ENCODE results near the gene ADCY9. TPM values are rescaled to one million over a fixed set of nuclear protein-coding genes. Genes with fewer than 3 reads are reported as not detected.

The ADCY9 gene
- total RNA-seq, 1 experiment from 2014 or later, result 14.2 TPM

DNA sequence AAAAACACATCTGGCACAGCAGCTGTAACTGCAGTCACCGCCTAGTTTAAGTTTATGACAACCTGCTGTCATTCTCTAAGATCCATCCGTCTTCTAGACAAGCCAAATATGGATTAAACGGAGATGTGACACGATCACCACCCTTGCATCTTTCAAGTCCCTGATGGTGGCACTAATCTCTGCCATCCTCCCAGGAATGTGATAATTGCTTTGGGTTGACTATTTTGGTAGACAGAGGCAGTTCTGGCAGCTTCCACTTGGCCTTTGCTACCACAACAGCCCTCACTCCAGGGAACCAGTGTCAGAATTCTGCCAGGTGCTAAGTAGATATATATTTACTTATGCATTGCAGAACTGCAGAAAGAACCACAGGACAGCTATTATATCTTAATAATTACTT, 81.3 kb downstream of the ADCY9 start:
- Mint-ChIP-seq H3K9me3 (ENCODE audit: unreplicated experiment) (no peaks in the 10 kb centered on the region), H3K27ac (ENCODE audit: low read depth, unreplicated experiment) (no peak overlapping the region), H3K4me3 (ENCODE audit: unreplicated experiment) (no peak overlapping the region), H3K36me3 (ENCODE audit: insufficient read depth, unreplicated experiment) (peaks cover 5% of the 10 kb centered on the region), H3K27me3 (ENCODE audit: insufficient read depth, unreplicated experiment) (no peaks in the 10 kb centered on the region), H3K4me1 (ENCODE audit: insufficient read depth, unreplicated experiment) (no peaks in the 10 kb centered on the region)
- no peak for DNase-seq (ENCODE audit: unreplicated experiment)
- no TSS peak for BruUV-seq (replicated peaks)
- CTCF ChIA-PET, result no interaction called here
- POLR2A ChIA-PET, result interaction anchor here (1.5 to 2.0 kb wide), 2 partner anchors 14 to 19 kb away, joined by 4 to 8 read pairs; no protein-coding TSS in a partner anchor
- TF ChIP-seq, protein P1, sequence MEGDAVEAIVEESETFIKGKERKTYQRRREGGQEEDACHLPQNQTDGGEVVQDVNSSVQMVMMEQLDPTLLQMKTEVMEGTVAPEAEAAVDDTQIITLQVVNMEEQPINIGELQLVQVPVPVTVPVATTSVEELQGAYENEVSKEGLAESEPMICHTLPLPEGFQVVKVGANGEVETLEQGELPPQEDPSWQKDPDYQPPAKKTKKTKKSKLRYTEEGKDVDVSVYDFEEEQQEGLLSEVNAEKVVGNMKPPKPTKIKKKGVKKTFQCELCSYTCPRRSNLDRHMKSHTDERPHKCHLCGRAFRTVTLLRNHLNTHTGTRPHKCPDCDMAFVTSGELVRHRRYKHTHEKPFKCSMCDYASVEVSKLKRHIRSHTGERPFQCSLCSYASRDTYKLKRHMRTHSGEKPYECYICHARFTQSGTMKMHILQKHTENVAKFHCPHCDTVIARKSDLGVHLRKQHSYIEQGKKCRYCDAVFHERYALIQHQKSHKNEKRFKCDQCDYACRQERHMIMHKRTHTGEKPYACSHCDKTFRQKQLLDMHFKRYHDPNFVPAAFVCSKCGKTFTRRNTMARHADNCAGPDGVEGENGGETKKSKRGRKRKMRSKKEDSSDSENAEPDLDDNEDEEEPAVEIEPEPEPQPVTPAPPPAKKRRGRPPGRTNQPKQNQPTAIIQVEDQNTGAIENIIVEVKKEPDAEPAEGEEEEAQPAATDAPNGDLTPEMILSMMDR (IDR thresholded peaks at IDR 0.05; ENCODE audit: unreplicated experiment), result no peak
- intact Hi-C loops (cut with micrococcal nuclease), result no loop called here

DNA sequence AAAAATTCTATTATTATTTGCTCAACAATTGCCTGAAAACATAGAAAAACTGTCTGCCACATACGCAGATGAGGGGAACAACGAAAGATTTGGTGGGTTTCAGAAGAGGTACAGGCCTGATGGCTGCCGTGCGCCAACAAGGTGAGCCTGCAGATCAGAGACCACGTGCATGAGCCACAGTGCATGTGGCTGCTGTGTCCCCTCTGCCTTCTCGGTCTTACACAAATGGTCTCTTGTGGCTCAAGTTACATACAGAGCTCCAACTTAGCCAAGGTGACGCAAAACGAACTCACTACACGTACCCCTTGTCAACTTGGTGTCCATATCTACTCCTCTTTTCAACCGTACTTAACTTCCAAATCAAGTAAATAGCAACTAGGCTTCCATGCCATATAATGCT, 82.3 kb downstream of the ADCY9 start:
- intact Hi-C loops (cut with micrococcal nuclease), result no loop called here
- H3K9me3 Mint-ChIP-seq (ENCODE audit: unreplicated experiment), result no peaks in the 10 kb centered on the region
- CTCF ChIA-PET, result interaction anchor here (0.6 kb wide), 2 partner anchors 13 to 57 kb away, joined by 3 to 5 read pairs; no protein-coding TSS in a partner anchor
- H3K27ac Mint-ChIP-seq (ENCODE audit: low read depth, unreplicated experiment), result no peak overlapping the region
- no peaks in the 10 kb centered on the region for H3K4me1 Mint-ChIP-seq (ENCODE audit: insufficient read depth, unreplicated experiment)
- TF ChIP-seq, protein P1 (IDR thresholded peaks at IDR 0.05; ENCODE audit: unreplicated experiment), result no peak
- no peak for DNase-seq (ENCODE audit: unreplicated experiment)
- H3K36me3 Mint-ChIP-seq (ENCODE audit: insufficient read depth, unreplicated experiment), result peaks cover 7% of the 10 kb centered on the region
- no peak overlapping the region for H3K4me3 Mint-ChIP-seq (ENCODE audit: unreplicated experiment)
- H3K27me3 Mint-ChIP-seq (ENCODE audit: insufficient read depth, unreplicated experiment), result no peaks in the 10 kb centered on the region
- BruUV-seq (replicated peaks), result no TSS peak
- POLR2A ChIA-PET, result interaction anchor here (2.0 kb wide), 1 partner anchor 20 kb away, joined by 8 read pairs; no protein-coding TSS in a partner anchor

DNA sequence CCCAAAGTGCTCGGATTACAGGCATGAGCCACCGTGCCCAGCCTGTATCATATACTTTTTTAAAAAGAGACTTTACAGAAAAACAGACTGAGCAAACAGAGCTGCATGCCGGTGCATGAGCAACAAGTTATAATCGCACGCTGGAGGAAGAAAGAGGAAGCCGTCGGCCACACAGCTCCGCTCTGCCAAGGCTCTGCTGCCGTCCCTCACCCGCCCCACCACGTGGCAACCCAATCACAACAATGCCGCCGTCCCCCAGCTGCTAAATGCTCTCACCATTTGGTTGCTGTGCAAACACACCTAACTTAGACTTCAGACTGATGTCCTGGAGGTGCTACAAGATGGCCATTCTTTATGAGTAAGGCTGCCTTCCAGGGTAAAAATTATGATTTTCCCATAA, 83.5 kb downstream of the ADCY9 start:
- Mint-ChIP-seq H3K27ac (ENCODE audit: low read depth, unreplicated experiment) (no peak overlapping the region), H3K9me3 (ENCODE audit: unreplicated experiment) (no peaks in the 10 kb centered on the region), H3K36me3 (ENCODE audit: insufficient read depth, unreplicated experiment) (peaks cover 13% of the 10 kb centered on the region), H3K4me3 (ENCODE audit: unreplicated experiment) (no peak overlapping the region), H3K4me1 (ENCODE audit: insufficient read depth, unreplicated experiment) (no peaks in the 10 kb centered on the region), H3K27me3 (ENCODE audit: insufficient read depth, unreplicated experiment) (no peaks in the 10 kb centered on the region)
- POLR2A ChIA-PET, result interaction anchor here (0.7 kb wide), 1 partner anchor 302 kb away, joined by 3 read pairs; no protein-coding TSS in a partner anchor
- BruUV-seq (replicated peaks), result no TSS peak
- TF ChIP-seq, protein P1 (IDR thresholded peaks at IDR 0.05; ENCODE audit: unreplicated experiment), result no peak
- no peak for DNase-seq (ENCODE audit: unreplicated experiment)
- CTCF ChIA-PET, result interaction anchor here (0.6 kb wide), 2 partner anchors 93 to 472 kb away, joined by 3 to 4 read pairs; no protein-coding TSS in a partner anchor
- intact Hi-C loops (cut with micrococcal nuclease), result no loop called here

DNA sequence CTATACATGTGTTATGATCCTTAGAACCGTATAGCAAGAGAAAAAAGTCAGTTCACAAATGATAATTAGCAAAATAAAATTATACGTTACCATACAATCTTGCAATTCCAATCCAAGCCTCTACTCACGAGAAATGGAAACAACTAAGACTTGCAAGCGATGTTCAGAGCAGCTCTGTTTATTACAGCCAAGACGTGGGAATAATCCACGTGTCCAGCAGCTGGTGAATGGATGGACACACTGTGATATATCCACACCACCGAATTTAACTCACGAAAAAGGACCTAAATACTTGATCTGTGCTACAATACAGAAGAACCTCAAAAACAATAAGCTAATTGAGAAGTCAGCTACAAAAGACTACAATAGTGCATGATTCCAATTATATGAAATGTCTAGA, 88.1 kb downstream of the ADCY9 start:
- POLR2A ChIA-PET, result no interaction called here
- BruUV-seq (replicated peaks), result no TSS peak

More for the DNA sequence above, 88.1 kb downstream of the ADCY9 start:
- intact Hi-C loops (cut with micrococcal nuclease), result no loop called here
- H3K36me3 Mint-ChIP-seq (ENCODE audit: insufficient read depth, unreplicated experiment), result peaks cover 13% of the 10 kb centered on the region
- TF ChIP-seq, protein P1 (IDR thresholded peaks at IDR 0.05; ENCODE audit: unreplicated experiment), result no peak
- CTCF ChIA-PET, result interaction anchor here (0.5 to 1.1 kb wide), 3 partner anchors 12 to 80 kb away, joined by 3 to 5 read pairs (median 3); no protein-coding TSS in a partner anchor
- no peaks in the 10 kb centered on the region for H3K27me3 Mint-ChIP-seq (ENCODE audit: insufficient read depth, unreplicated experiment)
- no peaks in the 10 kb centered on the region for H3K9me3 Mint-ChIP-seq (ENCODE audit: unreplicated experiment)
- no peak overlapping the region for H3K27ac Mint-ChIP-seq (ENCODE audit: low read depth, unreplicated experiment)
- no peaks in the 10 kb centered on the region for H3K4me1 Mint-ChIP-seq (ENCODE audit: insufficient read depth, unreplicated experiment)
- no peak overlapping the region for H3K4me3 Mint-ChIP-seq (ENCODE audit: unreplicated experiment)
- DNase-seq (ENCODE audit: unreplicated experiment), result no peak

Measured in MCF 10A (cell line).